Measurements from ENCODE around the gene RGSL1. TPM values are rescaled to one million over a fixed set of nuclear protein-coding genes. Genes with fewer than 3 reads are reported as not detected.
A peak's percentile ranks its signal among the peaks of the same experiment; 100 is the strongest.

RGSL1 gene
- total RNA-seq, 2 experiments from 2014 or later = not detected

- intact Hi-C loops (cut with micrococcal nuclease; ENCODE audit: unreplicated experiment) = no loop called here
- peak overlapping the region; percentile 81 for H2AFZ ChIP-seq (ENCODE audit: low read length)
- POLR2A ChIA-PET = interaction anchor here (0.8 to 2.5 kb wide), 3 partner anchors 17 to 86 kb away, joined by 3 to 11 read pairs (median 7); no protein-coding TSS in a partner anchor
- H3K9me3 ChIP-seq (ENCODE audit: low read length) = peaks cover 13% of the 10 kb centered on the region; the same call in 1 of the 2 replicates
- H3K79me2 ChIP-seq (ENCODE audit: insufficient read depth, low read depth, low read length) = no peaks in the 10 kb centered on the region
- H3K4me1 ChIP-seq (ENCODE audit: insufficient read depth, low read length, poor library complexity, severe bottlenecking) = peaks cover 38% of the 10 kb centered on the region
- H4K20me1 ChIP-seq (ENCODE audit: insufficient read depth, low read length) = no peaks in the 10 kb centered on the region
- H3K4me2 ChIP-seq (ENCODE audit: low read length) = peak overlapping the region; percentile 56
- TF ChIP-seq, protein P1, sequence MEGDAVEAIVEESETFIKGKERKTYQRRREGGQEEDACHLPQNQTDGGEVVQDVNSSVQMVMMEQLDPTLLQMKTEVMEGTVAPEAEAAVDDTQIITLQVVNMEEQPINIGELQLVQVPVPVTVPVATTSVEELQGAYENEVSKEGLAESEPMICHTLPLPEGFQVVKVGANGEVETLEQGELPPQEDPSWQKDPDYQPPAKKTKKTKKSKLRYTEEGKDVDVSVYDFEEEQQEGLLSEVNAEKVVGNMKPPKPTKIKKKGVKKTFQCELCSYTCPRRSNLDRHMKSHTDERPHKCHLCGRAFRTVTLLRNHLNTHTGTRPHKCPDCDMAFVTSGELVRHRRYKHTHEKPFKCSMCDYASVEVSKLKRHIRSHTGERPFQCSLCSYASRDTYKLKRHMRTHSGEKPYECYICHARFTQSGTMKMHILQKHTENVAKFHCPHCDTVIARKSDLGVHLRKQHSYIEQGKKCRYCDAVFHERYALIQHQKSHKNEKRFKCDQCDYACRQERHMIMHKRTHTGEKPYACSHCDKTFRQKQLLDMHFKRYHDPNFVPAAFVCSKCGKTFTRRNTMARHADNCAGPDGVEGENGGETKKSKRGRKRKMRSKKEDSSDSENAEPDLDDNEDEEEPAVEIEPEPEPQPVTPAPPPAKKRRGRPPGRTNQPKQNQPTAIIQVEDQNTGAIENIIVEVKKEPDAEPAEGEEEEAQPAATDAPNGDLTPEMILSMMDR (conservative IDR thresholded peaks at IDR 0.05; ENCODE audit: low read length) = no peak
- no peak for TF ChIP-seq EZH2phosphoT487 (IDR thresholded peaks at IDR 0.05; ENCODE audit: borderline replicate concordance, low read depth, low read length)
- no TSS peak for BruUV-seq (replicated peaks)
- CTCF ChIA-PET (ENCODE audit: unreplicated experiment) = interaction anchor here (0.8 kb wide), 1 partner anchor 86 kb away, joined by 3 read pairs; no protein-coding TSS in a partner anchor
- no peak overlapping the region for H3K4me3 ChIP-seq (ENCODE audit: low read depth, low read length, poor library complexity, severe bottlenecking)
- peak; percentile 43 for DNase-seq (ENCODE audit: low spot score)
- peak overlapping the region; percentile 66 for H3K27ac ChIP-seq (ENCODE audit: low read depth, low read length, poor library complexity, severe bottlenecking)
- H3K36me3 ChIP-seq (ENCODE audit: insufficient read depth, low read length) = no peaks in the 10 kb centered on the region; the same call in 1 of the 2 replicates
- no peaks in the 10 kb centered on the region for H3K9me2 ChIP-seq (ENCODE audit: insufficient read depth, low read length)
These were observed 120.6 kb downstream of the RGSL1 start for GRCh38 chr1:182570611-182570970.

DNA sequence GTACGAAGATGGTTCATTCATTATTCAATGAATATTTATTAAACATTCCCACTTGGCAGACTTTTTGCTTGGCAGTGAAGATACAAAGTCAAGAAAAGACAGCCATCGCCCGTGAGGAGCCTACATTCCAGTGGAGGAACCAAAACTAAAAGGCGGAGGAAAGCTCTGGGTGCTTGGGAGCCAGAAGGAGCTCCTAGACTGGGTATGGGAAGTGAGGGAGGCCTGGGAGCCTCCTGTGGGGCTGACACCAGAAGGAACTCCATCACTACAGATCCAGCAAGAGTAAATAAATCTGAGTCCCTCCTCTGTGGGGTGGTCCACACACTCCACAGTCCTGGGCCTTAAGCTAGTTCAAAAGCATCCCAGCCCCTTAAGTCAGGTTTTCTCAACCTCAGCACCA lies 124.2 kb downstream of the RGSL1 start:
- DNase-seq (ENCODE audit: low spot score) = no peak
- peaks cover 19% of the 10 kb centered on the region for H3K4me1 ChIP-seq (ENCODE audit: insufficient read depth, low read length, poor library complexity, severe bottlenecking)
- no peak overlapping the region for H3K4me2 ChIP-seq (ENCODE audit: low read length)
- TF ChIP-seq EZH2phosphoT487 (IDR thresholded peaks at IDR 0.05; ENCODE audit: borderline replicate concordance, low read depth, low read length) = no peak
- TF ChIP-seq, protein P1 (conservative IDR thresholded peaks at IDR 0.05; ENCODE audit: low read length) = no peak
- ChIA-PET POLR2A (interaction anchor here (0.5 to 2.4 kb wide), 9 partner anchors 8 to 353 kb away, joined by 3 to 9 read pairs (median 3); partner anchors contain the start of gene RNASEL), CTCF (ENCODE audit: unreplicated experiment) (no interaction called here)
- no peaks in the 10 kb centered on the region for H4K20me1 ChIP-seq (ENCODE audit: insufficient read depth, low read length)
- no peaks in the 10 kb centered on the region for H3K79me2 ChIP-seq (ENCODE audit: insufficient read depth, low read depth, low read length)
- H3K4me3 ChIP-seq (ENCODE audit: low read depth, low read length, poor library complexity, severe bottlenecking) = no peak overlapping the region
- H3K36me3 ChIP-seq (ENCODE audit: insufficient read depth, low read length) = no peaks in the 10 kb centered on the region
- no TSS peak for BruUV-seq (replicated peaks)
- H2AFZ ChIP-seq (ENCODE audit: low read length) = no peak overlapping the region
- intact Hi-C loops (cut with micrococcal nuclease; ENCODE audit: unreplicated experiment) = no loop called here
- H3K27ac ChIP-seq (ENCODE audit: low read depth, low read length, poor library complexity, severe bottlenecking) = no peak overlapping the region
- no peaks in the 10 kb centered on the region for H3K9me3 ChIP-seq (ENCODE audit: low read length)
- no peaks in the 10 kb centered on the region for H3K9me2 ChIP-seq (ENCODE audit: insufficient read depth, low read length)

GRCh38 chr1:182575540-182576149 lies 125.7 kb downstream of the RGSL1 start:
- Histone ChIP-seq H3K4me1 (ENCODE audit: insufficient read depth, low read length, poor library complexity, severe bottlenecking) (peaks cover 4% of the 10 kb centered on the region), H3K79me2 (ENCODE audit: insufficient read depth, low read depth, low read length) (no peaks in the 10 kb centered on the region), H4K20me1 (ENCODE audit: insufficient read depth, low read length) (no peaks in the 10 kb centered on the region), H3K36me3 (ENCODE audit: insufficient read depth, low read length) (no peaks in the 10 kb centered on the region), H3K4me3 (ENCODE audit: low read depth, low read length, poor library complexity, severe bottlenecking) (no peak overlapping the region), H3K9me3 (ENCODE audit: low read length) (no peaks in the 10 kb centered on the region), H3K9me2 (ENCODE audit: insufficient read depth, low read length) (no peaks in the 10 kb centered on the region), H3K27ac (ENCODE audit: low read depth, low read length, poor library complexity, severe bottlenecking) (no peak overlapping the region), H2AFZ (ENCODE audit: low read length) (no peak overlapping the region), H3K4me2 (ENCODE audit: low read length) (no peak overlapping the region)
- BruUV-seq (replicated peaks) = no TSS peak
- no peak for DNase-seq (ENCODE audit: low spot score)
- no peak for TF ChIP-seq EZH2phosphoT487 (IDR thresholded peaks at IDR 0.05; ENCODE audit: borderline replicate concordance, low read depth, low read length)
- TF ChIP-seq, protein P1 (conservative IDR thresholded peaks at IDR 0.05; ENCODE audit: low read length) = no peak
- intact Hi-C loops (cut with micrococcal nuclease; ENCODE audit: unreplicated experiment) = no loop called here
- ChIA-PET POLR2A (interaction anchor here (0.6 kb wide), 1 partner anchor 13 kb away, joined by 3 read pairs; no protein-coding TSS in a partner anchor), CTCF (ENCODE audit: unreplicated experiment) (no interaction called here)

All from OCI-LY7 (cell line).